ENCODE results near the gene ZNF396.

DNA sequence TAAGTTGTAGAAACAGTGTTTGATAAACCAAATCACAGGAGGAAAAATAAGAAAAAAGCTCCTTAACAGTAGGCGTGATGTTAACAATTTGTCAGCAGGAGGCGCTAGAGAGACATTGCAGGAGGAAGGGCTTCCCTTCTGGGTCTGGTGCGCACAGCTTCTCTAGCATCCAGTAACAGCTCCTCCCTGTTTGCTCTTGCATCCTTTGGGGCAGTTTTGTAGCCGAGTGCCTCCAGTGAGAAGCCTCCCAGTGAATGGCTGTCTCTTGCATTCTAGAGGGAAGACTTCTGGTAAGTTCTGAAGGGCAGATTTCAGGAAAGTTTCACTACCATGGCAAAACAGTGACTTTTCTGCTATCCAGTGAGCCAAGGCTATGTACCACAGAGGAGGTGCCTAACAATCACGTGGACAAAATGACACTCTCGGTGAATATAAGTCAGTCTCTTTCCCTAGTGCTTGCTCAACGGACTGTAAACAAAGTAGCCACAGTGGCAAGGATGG is 9.5 kb upstream of the ZNF396 start:
- TF ChIP-seq, protein P1, sequence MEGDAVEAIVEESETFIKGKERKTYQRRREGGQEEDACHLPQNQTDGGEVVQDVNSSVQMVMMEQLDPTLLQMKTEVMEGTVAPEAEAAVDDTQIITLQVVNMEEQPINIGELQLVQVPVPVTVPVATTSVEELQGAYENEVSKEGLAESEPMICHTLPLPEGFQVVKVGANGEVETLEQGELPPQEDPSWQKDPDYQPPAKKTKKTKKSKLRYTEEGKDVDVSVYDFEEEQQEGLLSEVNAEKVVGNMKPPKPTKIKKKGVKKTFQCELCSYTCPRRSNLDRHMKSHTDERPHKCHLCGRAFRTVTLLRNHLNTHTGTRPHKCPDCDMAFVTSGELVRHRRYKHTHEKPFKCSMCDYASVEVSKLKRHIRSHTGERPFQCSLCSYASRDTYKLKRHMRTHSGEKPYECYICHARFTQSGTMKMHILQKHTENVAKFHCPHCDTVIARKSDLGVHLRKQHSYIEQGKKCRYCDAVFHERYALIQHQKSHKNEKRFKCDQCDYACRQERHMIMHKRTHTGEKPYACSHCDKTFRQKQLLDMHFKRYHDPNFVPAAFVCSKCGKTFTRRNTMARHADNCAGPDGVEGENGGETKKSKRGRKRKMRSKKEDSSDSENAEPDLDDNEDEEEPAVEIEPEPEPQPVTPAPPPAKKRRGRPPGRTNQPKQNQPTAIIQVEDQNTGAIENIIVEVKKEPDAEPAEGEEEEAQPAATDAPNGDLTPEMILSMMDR (IDR thresholded peaks at IDR 0.05) = peak; percentile 74 to 95 (median 90)
- no peak for TF ChIP-seq POLR2A (IDR thresholded peaks at IDR 0.05)
